Esophagus muscularis mucosa (tissue), 3 donors: ENCODE results near the gene PAX9.

Experiments used
- CTCF ChIP-seq, 3 experiments: fragments of 200-600 bp in 2 of 3; fragments of 450-650 bp in 1 of 3; sonication (generic) in 2 of 3; IDR thresholded peaks; one replicate each; pipeline ENCODE4 v1.5.1; 2017 to 2019; ENCODE audit warnings: antibody characterized with exemption in 3 of 3, mild to moderate bottlenecking in 2 of 3, moderate library complexity in 1 of 3
- POLR2A ChIP-seq: fragments of 450-650 bp; IDR thresholded peaks from one replicate; pipeline ENCODE4 v1.6.1; 2017; ENCODE audit warnings: antibody characterized with exemption, moderate library complexity, mild to moderate bottlenecking, low read depth

- TF ChIP-seq POLR2A: no peak
- TF ChIP-seq CTCF (IDR thresholded peaks at IDR 0.05): no peak
Observed at GRCh38 chr14:36625014-36625413, 36.6 kb upstream of the PAX9 start.
